Measurements from ENCODE around the gene ANKRD10.

Gene ANKRD10

GRCh38 chr13:110882972-110883371 is 31.9 kb downstream of the ANKRD10 start:
- Histone ChIP-seq H3K79me1 (ENCODE audit: low read length) (no peaks in the 10 kb centered on the region), H3K4me3 (ENCODE audit: low read depth, low read length) (no peak overlapping the region), H3K18ac (ENCODE audit: low read length) (no peak overlapping the region), H3K36me3 (ENCODE audit: control insufficient read depth in 1 of 2, insufficient read depth in 2 of 2, low read length in 2 of 2) (peaks cover 5 to 7% of the 10 kb centered on the region in 2 experiments), H3K4ac (ENCODE audit: low read depth, low read length) (no peak overlapping the region), H3K4me2 (ENCODE audit: low read length) (no peak overlapping the region), H2AK5ac (ENCODE audit: low read length) (no peak overlapping the region), H2BK120ac (ENCODE audit: insufficient read depth, low read length, poor library complexity) (no peak overlapping the region), H2AFZ (ENCODE audit: insufficient read depth, low read length, poor library complexity) (no peak overlapping the region), H3K9ac (ENCODE audit: low read length) (no peak overlapping the region), H3K79me2 (ENCODE audit: control insufficient read depth, insufficient read depth, low read length, poor library complexity) (no peaks in the 10 kb centered on the region), H2BK5ac (ENCODE audit: low read depth, low read length, poor library complexity) (no peak overlapping the region), H3K14ac (ENCODE audit: low read length) (no peak overlapping the region), H3K27ac (ENCODE audit: low read depth, low read length) (no peak overlapping the region), H3K4me1 (ENCODE audit: control insufficient read depth in 1 of 2, insufficient read depth in 2 of 2, low read length in 2 of 2) (peaks cover 3 to 10% of the 10 kb centered on the region in 2 experiments), H3K9me3 (ENCODE audit: insufficient read depth, low read depth, low read length) (no peaks in the 10 kb centered on the region), H2BK12ac (ENCODE audit: low read length) (no peak overlapping the region), H4K12ac (ENCODE audit: low read depth, low read length) (no peak overlapping the region), H3K23ac (ENCODE audit: low read length) (no peak overlapping the region), H3K27me3 (ENCODE audit: insufficient read depth, low read length) (no peaks in the 10 kb centered on the region), H4K91ac (ENCODE audit: low read depth, low read length) (no peak overlapping the region), H4K8ac (ENCODE audit: low read depth, low read length) (no peak overlapping the region)
- no CpG with 5 or more reads among the region's 2 CpGs for WGBS (ENCODE audit: extremely low coverage, insufficient coverage, insufficient read length)
- no peak for DNase-seq

GRCh38 chr13:110881839-110882627 is 32.8 kb downstream of the ANKRD10 start:
- no peak overlapping the region for H3K23ac ChIP-seq (ENCODE audit: low read length)
- no peak overlapping the region for H2BK12ac ChIP-seq (ENCODE audit: low read length)
- no peak overlapping the region for H3K14ac ChIP-seq (ENCODE audit: low read length)
- no peak for DNase-seq
- no peak overlapping the region for H2AFZ ChIP-seq (ENCODE audit: insufficient read depth, low read length, poor library complexity)
- no peaks in the 10 kb centered on the region for H3K27me3 ChIP-seq (ENCODE audit: insufficient read depth, low read length)
- no peaks in the 10 kb centered on the region for H3K9me3 ChIP-seq (ENCODE audit: insufficient read depth, low read depth, low read length)
- no peaks in the 10 kb centered on the region for H3K79me2 ChIP-seq (ENCODE audit: control insufficient read depth, insufficient read depth, low read length, poor library complexity)
- H4K91ac ChIP-seq (ENCODE audit: low read depth, low read length) = no peak overlapping the region
- no peak overlapping the region for H3K4me2 ChIP-seq (ENCODE audit: low read length)
- no peak overlapping the region for H2AK5ac ChIP-seq (ENCODE audit: low read length)
- H3K36me3 ChIP-seq (ENCODE audit: control insufficient read depth in 1 of 2, insufficient read depth in 2 of 2, low read length in 2 of 2) = peaks cover 5 to 7% of the 10 kb centered on the region in 2 experiments
- WGBS (ENCODE audit: extremely low coverage, insufficient coverage, insufficient read length) = no CpG with 5 or more reads among the region's 13 CpGs
- no peak overlapping the region for H3K9ac ChIP-seq (ENCODE audit: low read length)
- H3K18ac ChIP-seq (ENCODE audit: low read length) = no peak overlapping the region
- no peak overlapping the region for H3K27ac ChIP-seq (ENCODE audit: low read depth, low read length)
- H2BK120ac ChIP-seq (ENCODE audit: insufficient read depth, low read length, poor library complexity) = no peak overlapping the region
- H4K12ac ChIP-seq (ENCODE audit: low read depth, low read length) = no peak overlapping the region
- H3K4ac ChIP-seq (ENCODE audit: low read depth, low read length) = no peak overlapping the region
- no peak overlapping the region for H4K8ac ChIP-seq (ENCODE audit: low read depth, low read length)
- H3K79me1 ChIP-seq (ENCODE audit: low read length) = no peaks in the 10 kb centered on the region
- H3K4me3 ChIP-seq (ENCODE audit: low read depth, low read length) = no peak overlapping the region
- peaks cover 0 to 3% of the 10 kb centered on the region in 2 experiments for H3K4me1 ChIP-seq (ENCODE audit: control insufficient read depth in 1 of 2, insufficient read depth in 2 of 2, low read length in 2 of 2)
- H2BK5ac ChIP-seq (ENCODE audit: low read depth, low read length, poor library complexity) = no peak overlapping the region

- no peak overlapping the region for H2AFZ ChIP-seq (ENCODE audit: insufficient read depth, low read length, poor library complexity)
- H2BK5ac ChIP-seq (ENCODE audit: low read depth, low read length, poor library complexity) = no peak overlapping the region
- H3K79me2 ChIP-seq (ENCODE audit: control insufficient read depth, insufficient read depth, low read length, poor library complexity) = no peaks in the 10 kb centered on the region
- H2AK5ac ChIP-seq (ENCODE audit: low read length) = no peak overlapping the region
- no peaks in the 10 kb centered on the region for H3K4me1 ChIP-seq (ENCODE audit: control insufficient read depth in 1 of 2, insufficient read depth in 2 of 2, low read length in 2 of 2)
- H4K12ac ChIP-seq (ENCODE audit: low read depth, low read length) = no peak overlapping the region
- no peak overlapping the region for H3K9ac ChIP-seq (ENCODE audit: low read length)
- WGBS (ENCODE audit: extremely low coverage, insufficient coverage, insufficient read length) = no CpG with 5 or more reads among the region's 7 CpGs
- no peak overlapping the region for H4K8ac ChIP-seq (ENCODE audit: low read depth, low read length)
- H2BK12ac ChIP-seq (ENCODE audit: low read length) = no peak overlapping the region
- peaks cover 5 to 7% of the 10 kb centered on the region in 2 experiments for H3K36me3 ChIP-seq (ENCODE audit: control insufficient read depth in 1 of 2, insufficient read depth in 2 of 2, low read length in 2 of 2)
- no peaks in the 10 kb centered on the region for H3K79me1 ChIP-seq (ENCODE audit: low read length)
- no peak overlapping the region for H3K4ac ChIP-seq (ENCODE audit: low read depth, low read length)
- H3K27me3 ChIP-seq (ENCODE audit: insufficient read depth, low read length) = no peaks in the 10 kb centered on the region
- DNase-seq = no peak
- no peak overlapping the region for H3K23ac ChIP-seq (ENCODE audit: low read length)
- no peaks in the 10 kb centered on the region for H3K9me3 ChIP-seq (ENCODE audit: insufficient read depth, low read depth, low read length)
- no peak overlapping the region for H3K18ac ChIP-seq (ENCODE audit: low read length)
- no peak overlapping the region for H3K27ac ChIP-seq (ENCODE audit: low read depth, low read length)
- H3K4me3 ChIP-seq (ENCODE audit: low read depth, low read length) = no peak overlapping the region
- H3K14ac ChIP-seq (ENCODE audit: low read length) = no peak overlapping the region
- no peak overlapping the region for H3K4me2 ChIP-seq (ENCODE audit: low read length)
- no peak overlapping the region for H4K91ac ChIP-seq (ENCODE audit: low read depth, low read length)
- no peak overlapping the region for H2BK120ac ChIP-seq (ENCODE audit: insufficient read depth, low read length, poor library complexity)
Observed at GRCh38 chr13:110880627-110881026, 34.2 kb downstream of the ANKRD10 start.

- H4K8ac ChIP-seq (ENCODE audit: low read depth, low read length) = no peak overlapping the region
- no peak overlapping the region for H4K91ac ChIP-seq (ENCODE audit: low read depth, low read length)
- no peak overlapping the region for H3K27ac ChIP-seq (ENCODE audit: low read depth, low read length)
- no peak overlapping the region for H2AFZ ChIP-seq (ENCODE audit: insufficient read depth, low read length, poor library complexity)
- H3K4me1 ChIP-seq (ENCODE audit: control insufficient read depth in 1 of 2, insufficient read depth in 2 of 2, low read length in 2 of 2) = no peaks in the 10 kb centered on the region
- no peaks in the 10 kb centered on the region for H3K9me3 ChIP-seq (ENCODE audit: insufficient read depth, low read depth, low read length)
- H3K79me2 ChIP-seq (ENCODE audit: control insufficient read depth, insufficient read depth, low read length, poor library complexity) = no peaks in the 10 kb centered on the region
- no peak overlapping the region for H2BK120ac ChIP-seq (ENCODE audit: insufficient read depth, low read length, poor library complexity)
- no peak overlapping the region for H3K4me2 ChIP-seq (ENCODE audit: low read length)
- H3K36me3 ChIP-seq (ENCODE audit: control insufficient read depth in 1 of 2, insufficient read depth in 2 of 2, low read length in 2 of 2) = peaks cover 5 to 7% of the 10 kb centered on the region in 2 experiments
- WGBS (ENCODE audit: extremely low coverage, insufficient coverage, insufficient read length) = no CpG with 5 or more reads among the region's 15 CpGs
- no peaks in the 10 kb centered on the region for H3K27me3 ChIP-seq (ENCODE audit: insufficient read depth, low read length)
- H2BK5ac ChIP-seq (ENCODE audit: low read depth, low read length, poor library complexity) = no peak overlapping the region
- H3K9ac ChIP-seq (ENCODE audit: low read length) = no peak overlapping the region
- H3K18ac ChIP-seq (ENCODE audit: low read length) = no peak overlapping the region
- no peak overlapping the region for H3K23ac ChIP-seq (ENCODE audit: low read length)
- no peaks in the 10 kb centered on the region for H3K79me1 ChIP-seq (ENCODE audit: low read length)
- no peak for DNase-seq
- no peak overlapping the region for H3K4ac ChIP-seq (ENCODE audit: low read depth, low read length)
- H2BK12ac ChIP-seq (ENCODE audit: low read length) = no peak overlapping the region
- no peak overlapping the region for H3K14ac ChIP-seq (ENCODE audit: low read length)
- no peak overlapping the region for H3K4me3 ChIP-seq (ENCODE audit: low read depth, low read length)
- H2AK5ac ChIP-seq (ENCODE audit: low read length) = no peak overlapping the region
- no peak overlapping the region for H4K12ac ChIP-seq (ENCODE audit: low read depth, low read length)
Observed at GRCh38 chr13:110879482-110879881, 35.4 kb downstream of the ANKRD10 start.
